ENCODE data around the gene RNF141. TPM values are rescaled to one million over a fixed set of nuclear protein-coding genes. Genes with fewer than 3 reads are reported as not detected.

Gene RNF141
- total RNA-seq, 1 donor from 2014 or later = 15.4 TPM

GRCh38 chr11:10568486-10568941 lies 27.5 kb upstream of the RNF141 start, which contains the start of gene LYVE1:
TSS of gene LYVE1 (minus strand) at chr11:10568665. CDS start at chr11:10568532, 133 bp downstream.
- Mint-ChIP-seq H3K36me3 (ENCODE audit: low read depth) (no peaks in the 10 kb centered on the region), H3K9me3 (no peaks in the 10 kb centered on the region), H3K4me3 (no peak within 1 kb of the TSS), H3K4me1 (no peaks in the 10 kb centered on the region), H3K27ac (no peak within 1 kb of the TSS), H3K27me3 (peaks cover 26% of the 10 kb centered on the region)
- no peak for DNase-seq
- intact Hi-C loops (cut with micrococcal nuclease) = no loop called here

DNA sequence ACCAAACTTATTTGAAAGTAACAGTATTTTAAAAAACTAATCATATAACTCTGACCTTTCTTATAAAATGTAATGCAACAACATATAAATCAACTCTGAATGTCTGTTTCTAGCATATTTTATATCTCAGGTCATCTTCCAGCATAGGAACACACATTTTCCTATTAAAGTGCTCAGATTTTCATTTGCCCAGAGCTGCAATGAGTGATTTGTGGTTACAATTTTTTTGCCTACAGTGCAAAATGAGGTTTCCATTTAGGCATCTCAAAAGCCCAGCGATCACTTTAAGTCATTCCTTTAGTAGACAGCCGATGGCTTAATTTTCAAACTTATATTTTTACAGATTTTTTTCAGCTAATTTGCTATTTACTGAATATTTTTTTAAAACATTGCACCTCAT lies 26.5 kb upstream of the RNF141 start:
- intact Hi-C loops (cut with micrococcal nuclease) = no loop called here
- no peak for DNase-seq
- no peaks in the 10 kb centered on the region for H3K36me3 Mint-ChIP-seq (ENCODE audit: low read depth)
- no peak overlapping the region for H3K4me3 Mint-ChIP-seq
- H3K9me3 Mint-ChIP-seq = no peaks in the 10 kb centered on the region
- peaks cover 26% of the 10 kb centered on the region for H3K27me3 Mint-ChIP-seq
- H3K27ac Mint-ChIP-seq = no peak overlapping the region
- no peaks in the 10 kb centered on the region for H3K4me1 Mint-ChIP-seq

DNA sequence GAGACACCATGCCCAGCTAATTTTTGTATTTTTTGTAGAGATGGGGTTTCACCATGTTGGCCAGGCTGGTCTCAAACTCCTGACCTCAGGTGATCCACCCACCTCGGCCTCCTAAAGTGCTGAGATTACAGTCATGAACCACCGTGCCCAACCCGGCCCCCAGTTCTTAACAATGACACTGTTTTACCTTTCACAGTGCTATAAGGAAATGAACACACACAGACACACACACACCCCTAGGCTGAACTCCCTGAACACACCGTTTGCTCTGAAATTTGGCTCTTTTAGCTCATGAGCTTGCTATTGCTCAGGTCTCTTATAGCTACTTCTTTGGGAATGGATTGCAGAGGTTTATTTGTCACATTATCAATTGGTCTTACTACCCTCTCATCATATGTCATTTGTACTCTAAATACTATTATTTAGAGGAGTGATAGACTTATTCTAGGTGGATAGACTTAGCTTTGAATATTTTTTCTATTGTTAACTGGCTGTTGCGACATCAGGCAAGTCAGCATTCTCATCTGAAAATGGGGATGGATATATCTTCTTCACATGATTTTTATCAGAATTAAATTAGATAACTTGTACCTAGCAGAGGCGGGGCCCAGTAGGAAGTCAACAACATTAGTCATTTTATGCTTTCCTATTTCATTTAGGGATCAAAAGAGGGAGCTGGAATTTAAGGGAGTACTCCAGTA lies 25.4 kb upstream of the RNF141 start:
- no peak overlapping the region for H3K4me3 Mint-ChIP-seq
- H3K27me3 Mint-ChIP-seq = peaks cover 24% of the 10 kb centered on the region
- no peak for DNase-seq
- H3K4me1 Mint-ChIP-seq = no peaks in the 10 kb centered on the region
- no peaks in the 10 kb centered on the region for H3K36me3 Mint-ChIP-seq (ENCODE audit: low read depth)
- H3K9me3 Mint-ChIP-seq = no peaks in the 10 kb centered on the region
- H3K27ac Mint-ChIP-seq = no peak overlapping the region
- intact Hi-C loops (cut with micrococcal nuclease) = no loop called here

DNA sequence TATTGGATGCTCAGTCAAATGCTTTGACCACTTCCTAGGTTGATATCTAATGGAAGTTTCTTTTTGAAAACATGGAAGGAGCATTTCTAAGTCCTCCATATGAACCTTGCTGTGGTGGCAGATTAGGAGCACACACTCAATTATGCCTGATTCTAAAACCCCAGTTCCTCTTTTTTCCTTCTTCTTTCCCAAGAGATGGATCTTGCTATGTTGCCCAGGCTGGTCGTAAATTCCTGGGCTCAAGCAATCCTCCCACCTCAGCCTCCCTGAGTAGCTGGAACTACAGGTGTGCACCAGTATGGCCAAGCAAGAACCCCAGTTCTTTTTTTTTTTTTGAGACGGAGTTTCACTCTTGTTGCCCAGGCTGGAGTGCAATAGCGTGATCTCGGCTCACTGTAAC lies 24.5 kb upstream of the RNF141 start:
- Mint-ChIP-seq H3K9me3 (no peaks in the 10 kb centered on the region), H3K4me3 (no peak overlapping the region), H3K4me1 (no peaks in the 10 kb centered on the region), H3K27ac (no peak overlapping the region), H3K27me3 (peaks cover 23% of the 10 kb centered on the region), H3K36me3 (ENCODE audit: low read depth) (no peaks in the 10 kb centered on the region)
- no peak for DNase-seq
- intact Hi-C loops (cut with micrococcal nuclease) = no loop called here

DNA sequence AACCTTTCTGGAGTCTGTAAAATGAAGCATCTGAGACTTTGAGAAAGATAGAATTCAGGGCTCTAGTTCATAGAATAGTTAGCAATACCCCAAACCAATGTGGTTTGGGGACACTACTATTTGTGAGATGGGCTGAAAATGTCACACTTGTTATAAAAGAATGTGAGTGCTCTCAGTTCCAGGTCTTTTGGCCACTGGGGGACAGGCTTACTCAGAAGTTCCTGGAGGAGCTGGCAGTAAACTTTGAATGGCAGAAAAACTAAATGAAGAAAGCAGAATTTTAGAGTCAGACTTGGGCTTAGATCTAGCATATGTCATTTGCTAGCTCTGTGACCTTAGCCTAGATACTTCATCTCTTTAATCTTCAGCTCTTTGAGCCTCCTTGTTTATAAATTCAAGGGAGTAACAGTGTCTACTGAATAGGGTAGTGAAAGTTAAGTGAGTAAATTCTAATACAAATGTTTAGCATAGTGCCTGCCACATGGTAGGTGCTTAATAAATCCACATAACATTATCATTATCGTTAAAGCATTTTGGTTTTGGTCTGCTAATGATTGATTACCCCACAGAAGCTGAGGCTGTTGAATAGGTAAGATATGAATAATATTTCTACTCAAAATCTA lies 23.8 kb upstream of the RNF141 start:
- no peak for DNase-seq
- no peaks in the 10 kb centered on the region for H3K36me3 Mint-ChIP-seq (ENCODE audit: low read depth)
- peaks cover 23% of the 10 kb centered on the region for H3K27me3 Mint-ChIP-seq
- H3K4me3 Mint-ChIP-seq = no peak overlapping the region
- no peaks in the 10 kb centered on the region for H3K4me1 Mint-ChIP-seq
- no peaks in the 10 kb centered on the region for H3K9me3 Mint-ChIP-seq
- H3K27ac Mint-ChIP-seq = no peak overlapping the region
- intact Hi-C loops (cut with micrococcal nuclease) = no loop called here

- Mint-ChIP-seq H3K27me3 (peaks cover 21% of the 10 kb centered on the region), H3K36me3 (ENCODE audit: low read depth) (no peaks in the 10 kb centered on the region), H3K4me1 (no peaks in the 10 kb centered on the region), H3K9me3 (no peaks in the 10 kb centered on the region), H3K27ac (no peak overlapping the region), H3K4me3 (no peak overlapping the region)
- no peak for DNase-seq
- intact Hi-C loops (cut with micrococcal nuclease) = no loop called here
Measured at GRCh38 chr11:10564030-10564429, 23.0 kb upstream of the RNF141 start.

GRCh38 chr11:10561947-10562346 lies 21.0 kb upstream of the RNF141 start:
- H3K27ac Mint-ChIP-seq = no peak overlapping the region
- intact Hi-C loops (cut with micrococcal nuclease) = no loop called here
- peaks cover 20% of the 10 kb centered on the region for H3K27me3 Mint-ChIP-seq
- no peaks in the 10 kb centered on the region for H3K36me3 Mint-ChIP-seq (ENCODE audit: low read depth)
- H3K4me1 Mint-ChIP-seq = no peaks in the 10 kb centered on the region
- no peak for DNase-seq
- H3K4me3 Mint-ChIP-seq = no peak overlapping the region
- H3K9me3 Mint-ChIP-seq = no peaks in the 10 kb centered on the region

DNA sequence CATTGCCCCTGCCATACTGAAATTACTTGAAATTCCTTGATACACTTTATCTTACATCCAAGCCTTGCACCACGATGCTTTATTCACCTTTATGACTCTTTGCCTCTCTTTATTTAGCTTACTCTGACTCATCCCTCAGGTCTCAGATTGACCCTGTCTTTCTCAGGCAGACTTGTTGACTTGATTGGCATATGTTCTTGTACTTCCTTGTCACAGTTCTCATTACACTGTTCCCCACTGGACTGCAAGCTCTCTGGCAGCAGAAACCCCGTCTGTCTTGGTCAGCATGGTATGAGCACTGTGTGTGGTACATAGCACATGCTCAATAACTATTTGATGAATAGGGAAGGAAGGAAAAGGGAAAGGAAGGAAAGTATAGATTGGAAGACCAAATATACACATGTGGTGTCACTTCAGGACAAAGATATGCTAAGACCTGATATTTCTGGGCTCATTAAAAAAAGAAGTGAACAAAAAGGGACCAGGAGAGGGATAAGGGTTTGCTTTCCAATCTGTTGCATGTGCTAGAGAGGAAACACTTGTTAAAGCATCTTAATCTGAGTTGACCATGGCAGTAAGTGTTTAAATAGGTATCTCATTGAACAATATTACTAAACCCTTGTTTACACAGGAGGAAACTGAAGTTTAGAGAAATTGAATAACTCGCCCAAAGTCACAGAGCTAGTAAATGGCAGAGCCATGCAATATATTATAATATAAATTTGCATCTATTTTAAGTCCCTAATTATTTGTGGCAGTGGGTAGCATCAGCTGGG lies 20.2 kb upstream of the RNF141 start:
- intact Hi-C loops (cut with micrococcal nuclease) = no loop called here
- no peak overlapping the region for H3K27ac Mint-ChIP-seq

GRCh38 chr11:10558288-10558687 lies 17.3 kb upstream of the RNF141 start:
- Mint-ChIP-seq H3K4me1 (no peaks in the 10 kb centered on the region), H3K36me3 (ENCODE audit: low read depth) (no peaks in the 10 kb centered on the region), H3K4me3 (no peak overlapping the region), H3K27ac (no peak overlapping the region), H3K9me3 (no peaks in the 10 kb centered on the region), H3K27me3 (peaks cover 21% of the 10 kb centered on the region)
- no peak for DNase-seq
- intact Hi-C loops (cut with micrococcal nuclease) = no loop called here

More for the DNA sequence above, 20.2 kb upstream of the RNF141 start:
- DNase-seq = no peak
- Mint-ChIP-seq H3K36me3 (ENCODE audit: low read depth) (no peaks in the 10 kb centered on the region), H3K9me3 (no peaks in the 10 kb centered on the region), H3K4me1 (no peaks in the 10 kb centered on the region), H3K27me3 (peaks cover 21% of the 10 kb centered on the region), H3K4me3 (no peak overlapping the region)

DNA sequence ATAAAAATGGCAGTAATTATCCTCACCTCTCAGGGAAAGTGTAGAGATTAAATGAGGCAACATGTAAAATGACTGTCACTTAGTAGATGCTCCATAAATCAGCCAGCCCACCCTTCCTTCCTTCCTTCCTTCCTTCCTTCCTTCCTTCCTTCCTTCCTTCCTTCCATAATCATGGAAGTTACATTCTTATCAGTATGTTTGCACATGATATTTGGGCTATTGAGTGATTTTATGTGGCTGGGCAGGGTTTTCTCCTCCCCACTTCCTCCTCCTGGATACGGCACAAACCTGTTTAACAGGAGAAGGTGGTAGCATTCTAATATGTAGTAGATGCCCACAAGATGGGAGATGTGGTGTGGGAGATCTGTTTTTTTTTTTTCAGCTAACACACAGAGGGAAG lies 15.6 kb upstream of the RNF141 start:
- Mint-ChIP-seq H3K27me3 (peaks cover 25% of the 10 kb centered on the region), H3K4me3 (no peak overlapping the region), H3K4me1 (no peaks in the 10 kb centered on the region), H3K9me3 (no peaks in the 10 kb centered on the region), H3K36me3 (ENCODE audit: low read depth) (no peaks in the 10 kb centered on the region), H3K27ac (no peak overlapping the region)
- intact Hi-C loops (cut with micrococcal nuclease) = no loop called here
- no peak for DNase-seq

GRCh38 chr11:10551845-10552352 lies 10.9 kb upstream of the RNF141 start:
- H3K36me3 Mint-ChIP-seq (ENCODE audit: low read depth) = no peaks in the 10 kb centered on the region
- H3K9me3 Mint-ChIP-seq = no peaks in the 10 kb centered on the region
- H3K27ac Mint-ChIP-seq = no peak overlapping the region
- no peaks in the 10 kb centered on the region for H3K4me1 Mint-ChIP-seq
- H3K4me3 Mint-ChIP-seq = no peak overlapping the region
- DNase-seq = no peak
- peaks cover 42% of the 10 kb centered on the region for H3K27me3 Mint-ChIP-seq
- intact Hi-C loops (cut with micrococcal nuclease) = no loop called here

- H3K9me3 Mint-ChIP-seq = no peaks in the 10 kb centered on the region
- intact Hi-C loops (cut with micrococcal nuclease) = no loop called here
- H3K4me3 Mint-ChIP-seq = no peak overlapping the region
- no peaks in the 10 kb centered on the region for H3K36me3 Mint-ChIP-seq (ENCODE audit: low read depth)
- no peak for DNase-seq
- peaks cover 37% of the 10 kb centered on the region for H3K27me3 Mint-ChIP-seq
- no peak overlapping the region for H3K27ac Mint-ChIP-seq
- H3K4me1 Mint-ChIP-seq = no peaks in the 10 kb centered on the region
Measured at GRCh38 chr11:10551290-10551592, 10.3 kb upstream of the RNF141 start.

DNA sequence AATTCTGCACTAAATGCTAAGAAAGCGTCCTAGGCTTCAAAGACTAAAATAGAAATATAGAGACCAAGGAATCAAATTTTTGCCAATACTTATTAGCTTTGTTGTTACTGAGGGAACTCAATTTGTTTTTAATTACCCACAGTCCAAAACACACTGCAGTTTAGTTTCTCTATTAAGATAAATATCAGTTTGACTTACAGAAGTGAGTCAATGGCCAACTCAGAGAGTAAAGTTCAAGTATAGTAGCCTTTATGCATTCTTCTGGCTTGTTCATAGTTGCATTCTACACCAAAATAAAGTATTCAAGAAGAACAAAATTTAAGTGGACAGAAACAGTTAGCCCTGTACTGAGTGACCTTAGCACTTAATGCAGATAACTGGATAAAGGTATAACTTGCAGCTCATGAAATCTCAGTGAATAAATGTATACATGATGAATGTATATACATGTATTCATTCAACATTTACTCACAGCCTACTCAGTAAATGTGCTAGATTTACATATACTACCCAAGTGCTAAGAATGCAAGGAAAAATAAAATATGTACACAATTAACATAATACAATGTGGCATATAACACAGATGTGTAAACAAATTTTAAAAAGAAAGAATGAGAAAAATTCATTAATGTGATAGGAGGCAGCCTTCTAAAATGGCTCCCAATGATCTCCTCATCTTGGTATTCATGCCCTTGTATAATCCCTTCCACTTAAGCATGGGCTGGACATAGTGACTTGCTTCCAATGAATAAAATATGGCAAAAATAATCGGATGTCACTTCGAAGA lies 9.7 kb upstream of the RNF141 start:
- Mint-ChIP-seq H3K9me3 (no peaks in the 10 kb centered on the region), H3K4me3 (no peak overlapping the region), H3K27me3 (peaks cover 37% of the 10 kb centered on the region), H3K36me3 (ENCODE audit: low read depth) (no peaks in the 10 kb centered on the region), H3K27ac (no peak overlapping the region), H3K4me1 (no peaks in the 10 kb centered on the region)
- intact Hi-C loops (cut with micrococcal nuclease) = no loop called here
- no peak for DNase-seq
